ENCODE data around the gene UCMA.

GRCh38 chr10:13223241-13223640, 10.9 kb downstream of the UCMA start:
- no peak for TF ChIP-seq BCL3 (IDR thresholded peaks at IDR 0.05; ENCODE audit: borderline replicate concordance, insufficient read depth, low read depth, low read length, poor library complexity, severe bottlenecking)
- no peak for TF ChIP-seq SUZ12 (IDR thresholded peaks at IDR 0.05; ENCODE audit: unreplicated experiment)
- TF ChIP-seq CTCF (IDR thresholded peaks at IDR 0.05 in 2 of 3, conservative IDR thresholded peaks at IDR 0.05 in 1 of 3; ENCODE audit: control insufficient read depth in 2 of 3, extremely low read depth in 1 of 3, insufficient read depth in 1 of 3, low read depth in 3 of 3, low read length in 3 of 3) = no peak
- TF ChIP-seq CHD2 (IDR thresholded peaks at IDR 0.05; ENCODE audit: borderline replicate concordance, low read depth, low read length) = no peak
- TF ChIP-seq CHD1 (IDR thresholded peaks at IDR 0.05; ENCODE audit: low read depth, low read length) = no peak
